Measurements from ENCODE around the gene TMED9. TPM values are rescaled to one million over a fixed set of nuclear protein-coding genes. Genes with fewer than 3 reads are reported as not detected.

The TMED9 gene
- total RNA-seq, 1 experiment from 2014 or later, result 133 TPM

GRCh38 chr5:177596775-177597238, 4.8 kb downstream of the TMED9 start:
- H3K27me3 ChIP-seq (ENCODE audit: insufficient read depth, low read length), result no peaks in the 10 kb centered on the region
- POLR2A ChIA-PET, result no interaction called here
- CTCF ChIA-PET, result no interaction called here
- no peaks in the 10 kb centered on the region for H4K20me1 ChIP-seq (ENCODE audit: insufficient read depth)
- DNase-seq (ENCODE audit: low read depth, low spot score) (no peak), ATAC-seq (no peak)
- peaks cover 36% of the 10 kb centered on the region for H3K79me2 ChIP-seq (ENCODE audit: insufficient read depth, low read length)
- no peaks in the 10 kb centered on the region for H3K9me2 ChIP-seq (ENCODE audit: insufficient read depth)
- no peak overlapping the region for H3K9ac ChIP-seq (ENCODE audit: low read length)
- H3K4me1 ChIP-seq (ENCODE audit: control insufficient read depth in 1 of 2, insufficient read depth in 2 of 2, low read length in 2 of 2), result peaks cover 10 to 28% of the 10 kb centered on the region in 2 experiments
- no peaks in the 10 kb centered on the region for H3K9me3 ChIP-seq (ENCODE audit: control insufficient read depth in 1 of 2, insufficient read depth in 1 of 2, low read depth in 1 of 2, low read length in 2 of 2)
- TF ChIP-seq, protein P1, sequence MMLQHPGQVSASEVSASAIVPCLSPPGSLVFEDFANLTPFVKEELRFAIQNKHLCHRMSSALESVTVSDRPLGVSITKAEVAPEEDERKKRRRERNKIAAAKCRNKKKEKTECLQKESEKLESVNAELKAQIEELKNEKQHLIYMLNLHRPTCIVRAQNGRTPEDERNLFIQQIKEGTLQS (IDR thresholded peaks at IDR 0.05), result no peak
- TF ChIP-seq YY1 (IDR thresholded peaks at IDR 0.05; ENCODE audit: extremely low read depth, insufficient replicate concordance, low read depth, low read length) (no peak), ZBTB33 (IDR thresholded peaks at IDR 0.05; ENCODE audit: extremely low read depth, insufficient replicate concordance, low read length) (no peak), TCF7L2 (IDR thresholded peaks at IDR 0.05; ENCODE audit: borderline replicate concordance, extremely low read depth, insufficient read depth, insufficient read length) (no peak), SP1 (IDR thresholded peaks at IDR 0.05; ENCODE audit: low read depth) (no peak), EGR1 (IDR thresholded peaks at IDR 0.05; ENCODE audit: low read depth) (no peak), FOSL1 (IDR thresholded peaks at IDR 0.05; ENCODE audit: low read depth) (no peak), POLR2A (IDR thresholded peaks at IDR 0.05; ENCODE audit: borderline replicate concordance, extremely low read depth, insufficient read depth, insufficient read length) (no peak), ZFX (IDR thresholded peaks at IDR 0.05) (no peak), POLR2AphosphoS5 (IDR thresholded peaks at IDR 0.05; ENCODE audit: low read depth, low read length) (no peak), MAX (IDR thresholded peaks at IDR 0.05) (no peak), SRF (IDR thresholded peaks at IDR 0.05; ENCODE audit: low read depth) (no peak), RAD21 (IDR thresholded peaks at IDR 0.05; ENCODE audit: low read depth) (no peak), CTCF (IDR thresholded peaks at IDR 0.05 in 2 of 3, conservative IDR thresholded peaks at IDR 0.05 in 1 of 3; ENCODE audit: borderline replicate concordance in 1 of 3, insufficient read depth in 1 of 3, low read depth in 2 of 3, low read length in 2 of 3) (no peak)
- intact Hi-C loops (cut with micrococcal nuclease), result no loop called here
- no TSS peak for BruUV-seq (replicated peaks)
- H3K36me3 ChIP-seq (ENCODE audit: control insufficient read depth in 1 of 2, insufficient read depth in 2 of 2, low read length in 2 of 2), result peaks cover 25 to 26% of the 10 kb centered on the region in 2 experiments; a peak in 3 of 4 replicates
- H2AFZ ChIP-seq (ENCODE audit: low read depth, low read length, poor library complexity, severe bottlenecking), result no peak overlapping the region
- no peak overlapping the region for H3K4me3 ChIP-seq (replicated peaks in 1 of 2; ENCODE audit: low read depth in 1 of 2, low read length in 2 of 2)
- no peak overlapping the region for H3K4me2 ChIP-seq (ENCODE audit: low read length)
- RAD21 ChIA-PET (ENCODE audit: low non-redundant PET in 1 of 2, low total read pairs in 2 of 2, uncharacterized antibody in 2 of 2, unreplicated experiment in 2 of 2), result no interaction called here
- no peak overlapping the region for H3K27ac ChIP-seq (ENCODE audit: low read depth, low read length)
